ENCODE measurements around the gene STK39.

STK39 gene

GRCh38 chr2:168184681-168185513 lies 62.5 kb downstream of the STK39 start:
- DNase-seq (ENCODE audit: low read depth in 2 of 2, low spot score in 1 of 2), result no peak

- no peak for DNase-seq (ENCODE audit: low read depth in 2 of 2, low spot score in 1 of 2)
These were observed 63.9 kb downstream of the STK39 start for GRCh38 chr2:168183308-168183997.

DNA sequence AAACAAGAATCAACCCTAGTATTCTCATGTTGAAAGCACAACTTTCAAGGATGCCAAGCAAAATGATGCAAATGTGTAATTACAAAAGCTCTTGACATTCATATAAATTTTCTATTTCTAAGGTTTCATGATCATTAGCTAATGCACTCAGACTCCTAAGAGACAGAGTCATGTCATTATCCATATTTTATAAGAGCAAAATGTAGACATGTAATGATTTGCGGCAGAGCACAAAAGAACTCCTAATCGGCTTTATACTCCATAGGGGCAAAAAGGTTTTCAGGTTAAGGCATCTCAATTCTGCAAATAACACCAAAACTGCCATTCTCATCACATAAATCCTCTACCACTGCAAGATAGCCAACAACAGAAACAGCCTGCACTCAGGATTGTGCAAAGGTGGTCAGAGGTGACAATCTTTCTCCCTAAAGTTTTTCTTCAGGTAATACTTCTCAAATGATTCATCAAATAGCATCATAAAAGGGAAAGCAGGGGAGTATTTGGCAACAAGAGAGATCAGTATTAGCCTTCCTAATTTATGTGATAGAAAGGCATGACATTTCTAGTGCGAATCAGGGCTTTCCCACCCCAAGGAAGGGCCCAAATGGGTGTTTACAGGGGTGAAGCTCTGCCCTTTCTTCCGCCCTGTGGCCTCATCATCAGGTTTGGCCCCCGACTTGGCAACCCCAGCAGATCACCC lies 64.7 kb downstream of the STK39 start:
- DNase-seq (ENCODE audit: low read depth in 2 of 2, low spot score in 1 of 2), result no peak

GRCh38 chr2:168181825-168182224 lies 65.6 kb downstream of the STK39 start:
- DNase-seq (ENCODE audit: low read depth in 2 of 2, low spot score in 1 of 2), result no peak

- DNase-seq (ENCODE audit: low read depth in 2 of 2, low spot score in 1 of 2), result no peak
These were observed 66.5 kb downstream of the STK39 start for GRCh38 chr2:168180914-168181313.

DNA sequence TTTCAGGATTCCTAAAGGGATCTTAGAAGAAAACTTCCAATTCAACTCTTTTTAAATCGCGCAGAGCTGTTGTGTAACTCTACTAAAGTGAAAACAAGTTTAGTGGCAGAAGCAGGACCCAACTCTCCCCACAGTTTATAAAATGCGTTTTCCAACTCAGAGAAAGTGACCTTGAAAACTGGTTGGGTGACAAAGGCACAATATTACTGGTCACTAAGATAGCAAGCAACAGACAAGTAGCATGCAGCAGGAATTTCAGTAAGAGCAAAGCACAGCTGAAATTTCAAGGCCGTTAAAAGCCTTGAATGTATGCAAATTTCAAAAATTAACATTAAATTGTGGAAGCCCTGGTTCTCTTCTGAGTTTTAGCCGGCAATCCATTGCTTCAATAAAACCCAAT lies 66.9 kb downstream of the STK39 start:
- DNase-seq (ENCODE audit: low read depth in 2 of 2, low spot score in 1 of 2), result no peak

DNA sequence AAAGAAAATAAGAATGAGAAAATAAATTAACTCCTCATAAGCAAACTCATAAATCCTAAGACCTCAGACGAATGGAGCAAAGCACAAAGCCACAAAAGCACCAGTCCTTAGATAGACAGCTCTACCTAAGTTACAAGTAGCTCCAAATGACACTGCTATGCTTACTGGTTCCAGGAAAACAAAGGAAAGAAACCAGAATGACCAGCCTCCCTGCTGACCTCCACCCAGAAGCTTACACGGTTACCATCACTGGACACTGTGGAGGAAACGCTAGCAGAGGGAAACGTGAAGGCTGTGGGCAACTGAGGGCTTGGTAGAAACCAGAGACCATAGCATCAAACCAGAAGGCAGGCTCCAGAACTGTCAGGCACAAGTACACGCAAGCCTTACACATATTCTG lies 67.8 kb downstream of the STK39 start:
- DNase-seq (ENCODE audit: low read depth in 2 of 2, low spot score in 1 of 2), result no peak

- DNase-seq (ENCODE audit: low read depth in 2 of 2, low spot score in 1 of 2), result no peak
These were observed 68.7 kb downstream of the STK39 start for GRCh38 chr2:168178520-168179324.

GRCh38 chr2:168176402-168176801 lies 71.0 kb downstream of the STK39 start:
- DNase-seq (ENCODE audit: low read depth in 2 of 2, low spot score in 1 of 2), result no peak

DNA sequence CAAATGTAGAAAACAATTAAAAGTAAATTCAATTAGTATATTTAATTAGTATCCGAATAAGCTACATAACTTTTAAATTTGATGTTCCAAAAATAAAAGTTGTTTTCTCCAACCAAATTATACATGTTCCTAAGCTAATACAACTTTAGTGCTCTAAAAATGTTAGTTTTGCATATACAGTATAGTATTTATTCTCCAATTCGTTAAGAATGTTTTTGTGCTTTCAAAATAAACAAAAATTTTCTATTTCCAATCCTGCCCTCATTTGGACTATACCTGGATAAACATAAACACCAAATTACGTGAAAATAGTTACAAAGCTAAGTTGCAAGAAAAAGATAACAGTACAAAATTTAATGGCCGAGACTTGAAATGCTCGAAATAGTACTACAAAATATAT lies 71.9 kb downstream of the STK39 start:
- no peak for DNase-seq (ENCODE audit: low read depth in 2 of 2, low spot score in 1 of 2)

- no peak for DNase-seq (ENCODE audit: low read depth in 2 of 2, low spot score in 1 of 2)
These were observed 72.6 kb downstream of the STK39 start for GRCh38 chr2:168174756-168175155.

DNA sequence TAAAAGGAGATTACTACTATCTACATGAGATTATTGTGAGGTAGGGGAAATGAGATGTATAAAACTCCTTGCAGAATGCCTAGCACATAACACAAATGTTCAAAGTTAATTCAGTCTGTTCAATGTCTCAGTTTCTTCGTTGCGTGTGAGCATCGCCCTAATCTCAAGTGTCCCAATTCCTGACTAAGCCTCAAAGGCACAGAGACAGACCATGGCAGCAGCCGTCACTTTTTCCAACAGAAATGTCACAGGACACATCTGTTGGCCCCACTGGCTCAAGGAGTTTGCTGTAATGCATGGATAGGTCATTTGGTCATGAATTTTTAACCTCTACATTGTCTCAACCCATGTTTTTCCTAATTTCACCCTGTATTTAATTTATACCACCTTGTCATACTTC lies 75.3 kb downstream of the STK39 start:
- DNase-seq (ENCODE audit: low read depth in 2 of 2, low spot score in 1 of 2), result no peak

GRCh38 chr2:168171059-168171762 lies 76.2 kb downstream of the STK39 start:
- DNase-seq (ENCODE audit: low read depth in 2 of 2, low spot score in 1 of 2), result no peak

DNA sequence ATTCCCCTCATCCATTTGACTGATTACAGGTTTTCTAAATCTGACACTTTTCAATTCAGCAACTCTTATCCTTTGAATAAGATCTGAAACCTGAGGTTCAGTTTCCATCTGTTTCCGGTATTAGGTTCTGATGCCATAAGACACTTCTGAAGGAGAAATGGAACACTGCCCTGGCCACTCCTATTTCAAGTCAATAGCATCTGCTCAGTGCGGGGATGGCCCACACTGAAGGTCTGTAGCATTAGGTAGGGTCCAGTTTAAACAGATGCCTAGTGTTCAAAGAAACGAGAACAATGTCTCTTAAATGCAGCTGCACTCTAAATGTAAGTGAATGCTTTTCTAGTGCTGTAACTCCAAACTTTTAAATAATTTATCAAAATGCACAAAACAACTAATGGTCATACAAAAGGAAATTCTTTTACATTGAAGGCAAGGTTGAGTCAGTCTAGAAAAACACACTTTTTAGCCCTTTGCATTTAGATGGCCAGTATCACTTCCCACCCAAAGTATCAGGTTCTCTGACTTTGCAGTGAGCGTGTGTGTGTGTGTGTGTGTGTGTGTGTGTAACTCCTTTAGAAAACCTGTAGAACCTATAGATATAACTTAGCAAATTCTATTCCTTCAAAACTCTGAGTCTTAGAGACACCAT lies 78.2 kb downstream of the STK39 start:
- DNase-seq (ENCODE audit: low read depth in 2 of 2, low spot score in 1 of 2), result no peak

GRCh38 chr2:168167511-168168263 lies 79.7 kb downstream of the STK39 start:
- no peak for DNase-seq (ENCODE audit: low read depth in 2 of 2, low spot score in 1 of 2)

- DNase-seq (ENCODE audit: low read depth in 2 of 2, low spot score in 1 of 2), result no peak
These were observed 80.4 kb downstream of the STK39 start for GRCh38 chr2:168166902-168167510.

- DNase-seq (ENCODE audit: low read depth in 2 of 2, low spot score in 1 of 2), result no peak
These were observed 81.2 kb downstream of the STK39 start for GRCh38 chr2:168165985-168166901.

DNA sequence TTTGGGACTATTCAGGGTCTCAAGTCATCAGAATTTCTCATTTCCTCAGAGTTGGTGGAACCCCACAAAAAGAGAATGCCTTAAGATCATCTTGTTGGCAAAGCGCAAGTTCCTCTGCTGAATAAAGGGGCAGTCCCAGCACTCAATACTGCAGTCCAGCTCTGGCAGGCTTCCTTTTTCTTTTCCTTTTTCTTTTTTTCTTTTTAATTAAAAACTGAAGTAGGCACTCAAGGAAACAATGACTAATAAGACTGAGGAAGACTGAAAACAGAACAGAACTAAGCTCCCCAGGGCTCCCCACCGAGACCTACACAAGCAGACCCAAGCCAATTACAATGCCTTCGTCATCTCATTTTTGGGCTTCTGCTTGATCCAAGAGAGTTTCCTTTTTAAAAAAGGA lies 82.0 kb downstream of the STK39 start:
- DNase-seq (ENCODE audit: low read depth in 2 of 2, low spot score in 1 of 2), result no peak
